DOHH2 (cell line): ENCODE data around the gene PRDM16.

Experiments used
- EZH2phosphoT487 ChIP-seq: fragments of 200-600 bp; sonication (generic); IDR thresholded peaks from 2 replicates; pipeline ENCODE4 v1.6.1; 2017; ENCODE audit warnings: borderline replicate concordance, mild to moderate bottlenecking, antibody characterized with exemption, low read length, moderate library complexity, mixed read lengths
- TF ChIP-seq, protein P1 (sequence below): fragments of 200-600 bp; sonication (generic); IDR thresholded peaks from one replicate; pipeline ENCODE4 v1.5.1; 2014; ENCODE audit warnings: antibody characterized with exemption, mild to moderate bottlenecking, low read depth, low read length; ENCODE audit not compliant: poor library complexity, severe bottlenecking

DNA sequence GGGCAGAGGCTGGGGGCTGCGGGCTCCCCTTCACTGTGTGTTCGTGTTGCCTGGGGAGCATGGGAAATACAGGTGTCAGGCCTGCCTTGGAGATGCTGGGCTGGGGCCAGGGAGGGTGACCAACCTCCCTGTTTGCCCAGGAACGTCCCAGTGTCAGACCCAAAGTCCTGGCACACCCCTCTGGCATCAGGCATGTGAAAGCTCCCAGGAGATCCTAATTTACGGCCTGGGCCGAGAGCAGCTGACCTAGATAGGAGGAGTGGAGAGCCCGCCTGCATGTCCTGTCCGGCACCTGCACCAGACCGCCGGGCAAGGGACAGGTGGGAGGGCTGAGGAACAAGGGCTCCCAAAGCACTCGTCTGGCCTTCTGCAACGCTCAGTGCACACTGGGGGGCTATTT lies 124.8 kb downstream of the PRDM16 start:
- TF ChIP-seq, protein P1, sequence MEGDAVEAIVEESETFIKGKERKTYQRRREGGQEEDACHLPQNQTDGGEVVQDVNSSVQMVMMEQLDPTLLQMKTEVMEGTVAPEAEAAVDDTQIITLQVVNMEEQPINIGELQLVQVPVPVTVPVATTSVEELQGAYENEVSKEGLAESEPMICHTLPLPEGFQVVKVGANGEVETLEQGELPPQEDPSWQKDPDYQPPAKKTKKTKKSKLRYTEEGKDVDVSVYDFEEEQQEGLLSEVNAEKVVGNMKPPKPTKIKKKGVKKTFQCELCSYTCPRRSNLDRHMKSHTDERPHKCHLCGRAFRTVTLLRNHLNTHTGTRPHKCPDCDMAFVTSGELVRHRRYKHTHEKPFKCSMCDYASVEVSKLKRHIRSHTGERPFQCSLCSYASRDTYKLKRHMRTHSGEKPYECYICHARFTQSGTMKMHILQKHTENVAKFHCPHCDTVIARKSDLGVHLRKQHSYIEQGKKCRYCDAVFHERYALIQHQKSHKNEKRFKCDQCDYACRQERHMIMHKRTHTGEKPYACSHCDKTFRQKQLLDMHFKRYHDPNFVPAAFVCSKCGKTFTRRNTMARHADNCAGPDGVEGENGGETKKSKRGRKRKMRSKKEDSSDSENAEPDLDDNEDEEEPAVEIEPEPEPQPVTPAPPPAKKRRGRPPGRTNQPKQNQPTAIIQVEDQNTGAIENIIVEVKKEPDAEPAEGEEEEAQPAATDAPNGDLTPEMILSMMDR = no peak
- no peak for TF ChIP-seq EZH2phosphoT487
